PC-3 (cell line): ENCODE measurements around the gene CEACAM5. TPM values are rescaled to one million over a fixed set of nuclear protein-coding genes. Genes with fewer than 3 reads are reported as not detected.

Source experiments
- ATAC-seq: fragments of 200-7000 bp; cut with Tn5 transposase; 2 replicates; pipeline ENCODE4 v1.9.1; 2020; ENCODE audit warnings: mild to moderate bottlenecking, moderate library complexity
- BruUV-seq: library from RNA; stranded (reverse); fragments of 400-500 nt; replicated peaks from 2 replicates; lab custom pipeline; 2021; lab: Mats Ljungman, UMichigan
- CTCF ChIA-PET: fragments of 300-600 bp; sonication (Branson Sonifier 250); formaldehyde crosslinking; loops from one replicate; lab custom pipeline; 2022; ENCODE audit warnings: antibody characterized with exemption; lab: Charles Lee
- POLR2A ChIA-PET: fragments of 300-600 bp; sonication (Branson Sonifier 250); formaldehyde crosslinking; loops from one replicate; lab custom pipeline; 2022; ENCODE audit warnings: antibody characterized with exemption; ENCODE audit not compliant: unreplicated experiment; lab: Charles Lee
- DNase-seq: peaks from one replicate; pipeline ENCODE4 v3.0.0-alpha.2; 2015
- H2AFZ ChIP-seq: fragments of 300-600 bp; sonication (generic); 2 replicates; pipeline ENCODE4 v1.6.0; 2016; ENCODE audit warnings: antibody characterized with exemption, low read length
- H3F3A ChIP-seq: fragments of 300-600 bp; sonication (generic); one replicate; pipeline ENCODE4 v1.6.0; 2017; ENCODE audit warnings: antibody characterized with exemption, low read length, control low read depth, mild to moderate bottlenecking; ENCODE audit not compliant: unreplicated experiment
- H3K27ac ChIP-seq: fragments of 300-600 bp; sonication (generic); 2 replicates; pipeline ENCODE4 v1.5.1; 2016; ENCODE audit warnings: mild to moderate bottlenecking, low read length
- H3K27me3 ChIP-seq: fragments of 300-600 bp; sonication (generic); 2 replicates; pipeline ENCODE4 v1.6.1; 2016; ENCODE audit warnings: low read length, mixed read lengths
- H3K36me3 ChIP-seq: fragments of 300-600 bp; sonication (generic); 2 replicates; pipeline ENCODE4 v1.6.1; 2016; ENCODE audit warnings: low read depth, mixed run types, low read length, mixed read lengths
- H3K4me1 ChIP-seq: fragments of 300-600 bp; sonication (generic); 2 replicates; pipeline ENCODE4 v1.5.1; 2016; ENCODE audit warnings: low read length; ENCODE audit not compliant: insufficient read depth
- H3K4me2 ChIP-seq: fragments of 300-600 bp; sonication (generic); 2 replicates; pipeline ENCODE4 v1.6.0; 2016; ENCODE audit warnings: low read length
- H3K4me3 ChIP-seq: fragments of 300-600 bp; sonication (generic); 2 replicates; pipeline ENCODE4 v1.5.1; 2016; ENCODE audit warnings: mild to moderate bottlenecking, low read length, mixed read lengths
- H3K79me2 ChIP-seq: fragments of 300-600 bp; sonication (generic); 2 replicates; pipeline ENCODE4 v1.6.1; 2017; ENCODE audit warnings: low read length, mixed read lengths
- H3K9ac ChIP-seq: fragments of 300-600 bp; sonication (generic); 2 replicates; pipeline ENCODE4 v1.6.0; 2016; ENCODE audit warnings: mild to moderate bottlenecking, low read length
- H3K9me2 ChIP-seq: fragments of 300-600 bp; sonication (generic); replicated peaks from 2 replicates; pipeline ENCODE4 v1.6.1; 2016; ENCODE audit warnings: mixed run types, low read length, mixed read lengths
- H3K9me3 ChIP-seq: fragments of 300-600 bp; sonication (generic); 2 replicates; pipeline ENCODE4 v1.6.1; 2016; ENCODE audit warnings: low read length, mixed read lengths
- H4K20me1 ChIP-seq: fragments of 300-600 bp; sonication (generic); 2 replicates; pipeline ENCODE4 v1.6.1; 2016; ENCODE audit warnings: low read length, mixed read lengths
- CTCF ChIP-seq: fragments of 300-600 bp; sonication (generic); conservative IDR thresholded peaks from 2 replicates; pipeline ENCODE4 v1.5.1; 2017; ENCODE audit warnings: antibody characterized with exemption, low read depth, mild to moderate bottlenecking, low read length
- EZH2 ChIP-seq: fragments of 300-600 bp; sonication (generic); IDR thresholded peaks from one replicate; pipeline ENCODE4 v1.6.1; 2017; ENCODE audit warnings: antibody characterized with exemption, mild to moderate bottlenecking, low read length; ENCODE audit not compliant: unreplicated experiment
- EZH2phosphoT487 ChIP-seq: fragments of 300-600 bp; sonication (generic); IDR thresholded peaks from 2 replicates; pipeline ENCODE4 v1.6.1; 2018; ENCODE audit warnings: mild to moderate bottlenecking, antibody characterized with exemption, low read length, borderline replicate concordance
- intact Hi-C: fragments of 100-400 bp; cut with micrococcal nuclease; formaldehyde crosslinking; loops from 2 replicates; pipeline ENCODE4 v1.9.0; 2023
- total RNA-seq: library from RNA; depleted of rRNA; stranded (reverse); fragments of >200 nt; gene quantifications from 2 replicates; pipeline ENCODE4 v1.2.3, GENCODE V29; 2014

Gene CEACAM5
- total RNA-seq, 1 experiment from 2014 or later: 2.8 TPM

GRCh38 chr19:41726493-41726892 lies 18.1 kb downstream of the CEACAM5 start:
- no peaks in the 10 kb centered on the region for H3K4me1 ChIP-seq
- CTCF ChIA-PET: no interaction called here
- H3K4me3 ChIP-seq: no peak overlapping the region

GRCh38 chr19:41734156-41734555 lies 25.7 kb downstream of the CEACAM5 start:
- DNase-seq (no peak), ATAC-seq (no peak)
- TF ChIP-seq EZH2: no peak
- TF ChIP-seq EZH2phosphoT487: no peak
- no peak for TF ChIP-seq CTCF
- Histone ChIP-seq H4K20me1 (no peaks in the 10 kb centered on the region), H3K9me3 (no peaks in the 10 kb centered on the region), H3K4me3 (peak overlapping the region; percentile 12; the same call in 1 of the 2 replicates), H3K27ac (peak overlapping the region; percentile 100), H3K27me3 (no peaks in the 10 kb centered on the region), H3K9ac (peak overlapping the region; percentile 71), H2AFZ (peak overlapping the region; percentile 37; the same call in 1 of the 2 replicates), H3F3A (peaks cover 9% of the 10 kb centered on the region), H3K36me3 (no peaks in the 10 kb centered on the region), H3K9me2 (no peaks in the 10 kb centered on the region), H3K4me2 (peak overlapping the region; percentile 78), H3K79me2 (no peaks in the 10 kb centered on the region), H3K4me1 (peaks cover 37% of the 10 kb centered on the region)
- ChIA-PET CTCF (interaction anchor here (2.2 kb wide), 1 partner anchor 27 kb away, joined by 16 read pairs; no protein-coding TSS in a partner anchor), POLR2A (no interaction called here)
- intact Hi-C loops: no loop called here
- no TSS peak for BruUV-seq

More at GRCh38 chr19:41726493-41726892, 18.1 kb downstream of the CEACAM5 start:
- intact Hi-C loops: no loop called here
- Histone ChIP-seq H4K20me1 (no peaks in the 10 kb centered on the region), H3K9me2 (no peaks in the 10 kb centered on the region), H2AFZ (no peak overlapping the region), H3K9me3 (no peaks in the 10 kb centered on the region), H3K79me2 (no peaks in the 10 kb centered on the region), H3K9ac (no peak overlapping the region), H3K27me3 (no peaks in the 10 kb centered on the region), H3F3A (no peaks in the 10 kb centered on the region), H3K4me2 (no peak overlapping the region), H3K36me3 (no peaks in the 10 kb centered on the region), H3K27ac (no peak overlapping the region)
- DNase-seq (no peak), ATAC-seq (no peak)
- TF ChIP-seq EZH2phosphoT487 (no peak), CTCF (no peak), EZH2 (no peak)
- no TSS peak for BruUV-seq
- POLR2A ChIA-PET: no interaction called here

GRCh38 chr19:41734585-41734984 lies 26.2 kb downstream of the CEACAM5 start:
- H3K9ac ChIP-seq: peak overlapping the region; percentile 85
- ATAC-seq (peak; percentile 88), DNase-seq (peak; percentile 87)
- no peaks in the 10 kb centered on the region for H4K20me1 ChIP-seq
- no peaks in the 10 kb centered on the region for H3K27me3 ChIP-seq
- TF ChIP-seq CTCF (no peak), EZH2 (no peak), EZH2phosphoT487 (no peak)
- peak overlapping the region; percentile 56; the same call in 1 of the 2 replicates for H3K4me3 ChIP-seq
- CTCF ChIA-PET: interaction anchor here (0.7 to 2.2 kb wide), 2 partner anchors 28 to 667 kb away, joined by 8 to 16 read pairs; no protein-coding TSS in a partner anchor
- H3K4me1 ChIP-seq: peaks cover 41% of the 10 kb centered on the region
- H3K79me2 ChIP-seq: no peaks in the 10 kb centered on the region
- POLR2A ChIA-PET: interaction anchor here (0.9 kb wide), 1 partner anchor 14 kb away, joined by 5 read pairs; no protein-coding TSS in a partner anchor
- no TSS peak for BruUV-seq
- intact Hi-C loops: no loop called here
- H3K4me2 ChIP-seq: peak overlapping the region; percentile 78
- peaks cover 9% of the 10 kb centered on the region for H3F3A ChIP-seq
- no peaks in the 10 kb centered on the region for H3K36me3 ChIP-seq
- no peaks in the 10 kb centered on the region for H3K9me2 ChIP-seq
- no peaks in the 10 kb centered on the region for H3K9me3 ChIP-seq
- peak overlapping the region; percentile 37; the same call in 1 of the 2 replicates for H2AFZ ChIP-seq
- peak overlapping the region; percentile 100 for H3K27ac ChIP-seq
